HCT116 (cell line): ENCODE measurements around the gene CRAT. TPM values are rescaled to one million over a fixed set of nuclear protein-coding genes. Genes with fewer than 3 reads are reported as not detected.

Source experiments
- ATAC-seq: fragments of 200-7000 bp; cut with Tn5 transposase; 2 replicates; pipeline ENCODE4 v1.9.1; 2020; ENCODE audit warnings: mild to moderate bottlenecking, moderate library complexity
- BruUV-seq: library from RNA; stranded (reverse); fragments of 400-500 nt; replicated peaks from 2 replicates; lab custom pipeline; 2021; lab: Mats Ljungman, UMichigan
- CTCF ChIA-PET: fragments of 300-600 bp; sonication (Branson Sonifier 250); formaldehyde crosslinking; loops from one replicate; lab custom pipeline; 2021; ENCODE audit warnings: antibody characterized with exemption; lab: Charles Lee
- POLR2A ChIA-PET: fragments of 300-600, 350-600 bp; sonication (Branson Sonifier 250); formaldehyde crosslinking; loops from one replicate; lab custom pipeline; 2021; ENCODE audit warnings: antibody characterized with exemption; lab: Charles Lee
- RAD21 ChIA-PET, 2 experiments: fragments of 300-600 bp; sonication (Branson Sonifier 250); formaldehyde crosslinking; loops; one replicate each; lab custom pipeline; 2023; ENCODE audit warnings: low total read pairs in 2 of 2; ENCODE audit not compliant: uncharacterized antibody in 2 of 2, unreplicated experiment in 2 of 2, low non-redundant PET in 1 of 2; lab: Charles Lee
- DNase-seq: peaks from one replicate; pipeline ENCODE4 v3.0.0-alpha.2; 2010; ENCODE audit warnings: low read depth, low spot score
- H2AFZ ChIP-seq: fragments of 200-600 bp; shearing (Covaris generic), sonication (generic); 2 replicates; pipeline ENCODE4 v1.6.1; 2017; ENCODE audit warnings: low read depth, mixed run types, mixed read lengths, antibody characterized with exemption, low read length; ENCODE audit not compliant: poor library complexity, severe bottlenecking
- H3K27ac ChIP-seq: 2 replicates; pipeline ENCODE4 v1.5.1; 2012; ENCODE audit warnings: low read depth, low read length
- H3K27me3 ChIP-seq: fragments of 200-600 bp; sonication (generic); 2 replicates; pipeline ENCODE4 v1.6.1; 2016; ENCODE audit warnings: mixed run types, low read length, mixed read lengths; ENCODE audit not compliant: insufficient read depth
- H3K36me3 ChIP-seq, 2 experiments: fragments of 200-500 bp in 1 of 2; fragments of 200-600 bp in 1 of 2; sonication (Bioruptor generic) in 1 of 2; sonication (generic) in 1 of 2; 2 replicates each; pipeline versions ENCODE4 v1.5.1 to v1.6.1; 2014 to 2016; ENCODE audit warnings: low read length in 2 of 2, inconsistent platforms in 1 of 2, mixed read lengths in 1 of 2, mixed run types in 1 of 2; ENCODE audit not compliant: insufficient read depth in 2 of 2, control insufficient read depth in 1 of 2
- H3K4me1 ChIP-seq, 2 experiments: fragments of 200-600 bp in 1 of 2; sonication (generic) in 1 of 2; 2 replicates each; pipeline versions ENCODE4 v1.5.1 to v1.6.1; 2012 to 2017; ENCODE audit warnings: low read length in 2 of 2, inconsistent platforms in 1 of 2, mild to moderate bottlenecking in 1 of 2, mixed read lengths in 1 of 2, mixed run types in 1 of 2, moderate library complexity in 1 of 2; ENCODE audit not compliant: insufficient read depth in 2 of 2, control insufficient read depth in 1 of 2
- H3K4me2 ChIP-seq: fragments of 200-600 bp; sonication (generic); 2 replicates; pipeline ENCODE4 v1.6.1; 2017; ENCODE audit warnings: mixed run types, low read length, mixed read lengths
- H3K4me3 ChIP-seq, 2 experiments: fragments of 200-600 bp in 1 of 2; sonication (generic) in 1 of 2; replicated peaks in 1 of 2; 2 replicates each; pipeline ENCODE4 v1.5.1; 2011 to 2016; ENCODE audit warnings: low read length in 2 of 2, control low read depth in 1 of 2, low read depth in 1 of 2, mild to moderate bottlenecking in 1 of 2, mixed read lengths in 1 of 2, mixed run types in 1 of 2
- H3K79me2 ChIP-seq: fragments of 200-600 bp; sonication (generic); 2 replicates; pipeline ENCODE4 v1.6.1; 2017; ENCODE audit warnings: mild to moderate bottlenecking, mixed run types, low read length, moderate library complexity, mixed read lengths; ENCODE audit not compliant: insufficient read depth
- H3K9ac ChIP-seq: fragments of 200-600 bp; sonication (generic); 2 replicates; pipeline ENCODE4 v1.6.1; 2016; ENCODE audit warnings: low read length, mixed read lengths
- H3K9me2 ChIP-seq: fragments of 200-600 bp; sonication (generic), shearing (Covaris generic); 2 replicates; pipeline ENCODE4 v1.6.1; 2017; ENCODE audit warnings: mixed run types, mild to moderate bottlenecking, moderate library complexity; ENCODE audit not compliant: insufficient read depth
- H3K9me3 ChIP-seq, 2 experiments: fragments of 200-500 bp in 1 of 2; fragments of 200-600 bp in 1 of 2; sonication (Bioruptor generic) in 1 of 2; sonication (generic) in 1 of 2; 2 replicates each; pipeline ENCODE4 v1.6.1; 2014 to 2017; ENCODE audit warnings: low read length in 2 of 2, mixed read lengths in 2 of 2, inconsistent platforms in 1 of 2, low read depth in 1 of 2, mild to moderate bottlenecking in 1 of 2, mixed run types in 1 of 2, moderate library complexity in 1 of 2; ENCODE audit not compliant: control insufficient read depth in 1 of 2, insufficient read depth in 1 of 2
- H4K20me1 ChIP-seq: fragments of 200-600 bp; sonication (generic), shearing (Covaris generic); 2 replicates; pipeline ENCODE4 v1.6.1; 2017; ENCODE audit warnings: mixed run types, mild to moderate bottlenecking, moderate library complexity; ENCODE audit not compliant: insufficient read depth
- CEBPB ChIP-seq: IDR thresholded peaks from 2 replicates; pipeline ENCODE4 v1.6.1; 2012; ENCODE audit warnings: low read depth
- POLR2A ChIP-seq: IDR thresholded peaks from 2 replicates; pipeline ENCODE4 v1.7.0; 2011; ENCODE audit warnings: borderline replicate concordance; ENCODE audit not compliant: insufficient read depth, insufficient read length; ENCODE audit errors: extremely low read depth
- POLR2AphosphoS5 ChIP-seq: IDR thresholded peaks from 2 replicates; pipeline ENCODE4 v1.6.1; 2011; ENCODE audit warnings: mild to moderate bottlenecking, low read depth, low read length, moderate library complexity
- RAD21 ChIP-seq: IDR thresholded peaks from 2 replicates; pipeline ENCODE4 v1.6.1; 2012; ENCODE audit warnings: low read depth, mild to moderate bottlenecking
- ZFX ChIP-seq: fragments of 450-650 bp; IDR thresholded peaks from 2 replicates; pipeline ENCODE4 v1.6.1; 2017
- intact Hi-C: fragments of 100-400 bp; cut with micrococcal nuclease; formaldehyde crosslinking; loops from 2 replicates; pipeline ENCODE4 v1.10.0; 2022
- total RNA-seq: library from RNA; stranded (reverse); gene quantifications from one replicate; pipeline ENCODE4 v1.2.1, GENCODE V29; 2021; ENCODE audit not compliant: unreplicated experiment

Gene CRAT
- total RNA-seq, 1 experiment from 2014 or later = 29.0 TPM

DNA sequence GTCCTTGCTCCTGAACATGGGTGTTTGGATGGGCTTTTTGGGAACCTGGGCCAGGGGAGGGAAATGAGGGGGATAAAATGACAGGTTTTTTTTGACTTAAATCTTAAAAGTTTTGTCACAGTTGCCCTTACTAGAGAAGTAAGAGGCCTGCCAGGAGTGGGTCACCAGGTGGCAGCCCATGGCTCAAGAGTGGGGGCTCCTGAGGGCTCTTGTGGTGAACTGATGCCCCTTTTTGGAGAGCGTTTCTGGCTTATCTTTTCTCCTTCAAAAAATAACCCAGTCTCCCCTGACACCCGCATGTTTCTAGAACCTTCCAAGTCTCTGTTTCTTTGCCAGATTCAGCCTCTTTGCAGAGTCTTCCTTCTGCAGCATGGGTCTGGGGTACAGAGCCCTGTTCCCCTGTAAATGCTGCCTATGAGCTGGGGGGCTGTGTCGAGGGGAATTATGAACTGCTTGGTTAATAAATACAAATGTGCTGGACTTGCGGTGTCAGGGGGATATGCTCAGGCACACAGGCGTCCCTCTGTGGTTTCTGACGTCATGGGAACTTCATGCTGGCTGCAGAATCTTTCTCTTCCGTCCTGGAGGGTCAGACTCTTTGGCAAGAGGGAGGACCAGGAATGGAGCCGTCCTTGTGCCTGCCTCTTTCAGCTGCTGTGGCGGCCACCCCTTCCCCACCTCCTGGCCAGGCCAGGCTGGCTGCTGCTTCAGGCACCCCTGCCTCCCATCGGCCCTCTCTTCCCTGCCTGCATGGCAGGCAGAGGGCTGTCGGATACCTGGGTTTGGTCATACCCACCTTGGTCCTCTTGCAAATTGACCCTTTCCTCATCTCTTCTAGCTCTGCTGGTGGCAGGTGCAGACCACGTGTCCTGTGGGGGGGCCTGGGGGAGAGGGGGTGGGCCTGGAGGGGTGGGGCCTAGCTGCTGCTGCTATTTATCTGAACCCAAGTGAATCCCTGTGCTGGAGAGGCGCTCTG is 30.8 kb upstream of the CRAT start:
- H3K79me2 ChIP-seq = peaks cover 45% of the 10 kb centered on the region
- no peaks in the 10 kb centered on the region for H4K20me1 ChIP-seq

DNA sequence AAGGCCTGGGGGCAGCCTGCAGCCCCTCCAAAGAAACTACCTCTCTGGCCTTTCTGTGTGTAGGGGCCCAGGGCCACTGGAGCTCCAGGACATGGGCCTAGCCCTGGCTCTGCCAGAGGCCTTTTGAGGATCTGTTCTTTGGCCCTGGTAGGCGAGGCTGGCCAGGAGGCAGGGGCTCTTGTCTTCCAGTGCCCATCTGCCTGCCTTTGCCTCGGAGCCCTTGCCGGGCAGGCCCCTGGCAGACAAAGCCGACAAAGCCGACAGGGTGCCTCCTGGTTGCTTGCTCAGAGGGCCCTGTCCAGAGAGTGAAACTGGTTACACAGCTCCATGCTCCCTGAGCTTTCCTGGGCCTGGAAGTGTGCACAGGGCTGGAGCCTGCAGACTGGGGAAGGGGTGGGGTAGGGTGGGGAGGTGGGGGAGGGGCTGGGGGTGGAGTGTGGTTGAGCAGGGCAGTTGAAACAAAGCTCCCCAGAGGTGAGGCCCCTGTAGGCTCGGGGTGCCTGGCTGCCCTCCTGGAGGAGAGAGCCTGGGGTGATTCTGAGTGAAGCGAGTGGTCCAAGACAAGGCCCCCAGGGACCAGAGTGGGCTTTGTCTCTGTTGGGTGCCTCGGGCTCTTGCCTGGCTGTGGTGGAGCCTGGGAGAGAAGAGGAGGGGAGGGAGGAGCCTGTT is 29.9 kb upstream of the CRAT start:
- intact Hi-C loops = no loop called here
- no peaks in the 10 kb centered on the region for H3K9me2 ChIP-seq

More for the DNA sequence above, 30.8 kb upstream of the CRAT start:
- ChIA-PET CTCF (interaction anchor here (0.6 to 6.0 kb wide), 8 partner anchors 10 to 1101 kb away, joined by 3 to 77 read pairs (median 20); partner anchors contain the start of gene NTMT1), POLR2A (interaction anchor here (1.6 to 2.8 kb wide), 7 partner anchors 10 to 483 kb away, joined by 3 to 26 read pairs (median 10); partner anchors contain the start of genes IER5L and NTMT1), RAD21 (no interaction called here)
- Histone ChIP-seq H3K9me2 (no peaks in the 10 kb centered on the region), H3K4me3 (peak overlapping the region; percentile 60 to 69), H3K4me2 (peak overlapping the region; percentile 85), H2AFZ (no peak overlapping the region), H3K27me3 (no peaks in the 10 kb centered on the region), H3K9me3 (no peaks in the 10 kb centered on the region), H3K4me1 (peaks cover 42 to 83% of the 10 kb centered on the region in 2 experiments), H3K9ac (peak overlapping the region; percentile 87), H3K27ac (peak overlapping the region; percentile 99), H3K36me3 (peaks cover 0 to 28% of the 10 kb centered on the region in 2 experiments; a peak in 1 of 4 replicates)
- BruUV-seq = no TSS peak
- DNase-seq (no peak), ATAC-seq (no peak)
- intact Hi-C loops = loop anchor here (2.0 kb wide), 1 partner anchor 25 kb away; no protein-coding TSS in a partner anchor
- TF ChIP-seq POLR2AphosphoS5 = peak; percentile 44
- TF ChIP-seq RAD21 = no peak

More for the DNA sequence above, 29.9 kb upstream of the CRAT start:
- H2AFZ ChIP-seq = no peak overlapping the region
- peak overlapping the region; percentile 99 for H3K27ac ChIP-seq
- H3K4me1 ChIP-seq = peaks cover 42 to 75% of the 10 kb centered on the region in 2 experiments
- no peaks in the 10 kb centered on the region for H3K27me3 ChIP-seq
- POLR2A ChIA-PET = interaction anchor here (0.8 to 2.8 kb wide), 16 partner anchors 9 to 597 kb away, joined by 3 to 26 read pairs (median 4); partner anchors contain the start of genes IER5L, NTMT1 and PTPA
- ATAC-seq (peak; percentile 35), DNase-seq (no peak)
- peaks cover 41% of the 10 kb centered on the region for H3K79me2 ChIP-seq
- no peaks in the 10 kb centered on the region for H3K9me3 ChIP-seq
- no peaks in the 10 kb centered on the region for H4K20me1 ChIP-seq
- TF ChIP-seq CEBPB (no peak), ZFX (peak; percentile 68; the same call in 1 of the 2 replicates), POLR2A (peak; percentile 9)
- RAD21 ChIA-PET = interaction anchor here (0.6 to 1.2 kb wide), 7 partner anchors 9 to 443 kb away, joined by 3 to 5 read pairs (median 4); partner anchors contain the start of gene IER5L (in 1 of the 2)
- H3K4me2 ChIP-seq = peak overlapping the region; percentile 85
- TSS peak; percentile 93 for BruUV-seq
- peaks cover 0 to 24% of the 10 kb centered on the region in 2 experiments; a peak in 2 of 4 replicates for H3K36me3 ChIP-seq
- CTCF ChIA-PET = interaction anchor here (0.6 to 6.0 kb wide), 16 partner anchors 9 to 502 kb away, joined by 3 to 77 read pairs (median 6); partner anchors contain the start of genes C9orf50, IER5L and NTMT1
- H3K4me3 ChIP-seq = peak overlapping the region; percentile 60 to 69
- H3K9ac ChIP-seq = peak overlapping the region; percentile 87
